Uterus (tissue), 2 donors: ENCODE measurements around the gene CCDC149.

ENCODE experiments used
- POLR2A ChIP-seq, 2 donors: fragments of 450-650 bp; IDR thresholded peaks; one replicate each; pipeline ENCODE4 v1.6.1; 2016; ENCODE audit warnings: antibody characterized with exemption in 2 of 2, mild to moderate bottlenecking in 1 of 2, moderate library complexity in 1 of 2
- TF ChIP-seq, protein P1 (sequence below), 4 experiments: fragments of 200-600 bp in 2 of 4; fragments of 450-650 bp in 2 of 4; sonication (generic) in 2 of 4; IDR thresholded peaks; one replicate each; pipeline ENCODE4 v1.5.1; 2016 to 2019; ENCODE audit warnings: antibody characterized with exemption in 4 of 4, mild to moderate bottlenecking in 2 of 4, moderate library complexity in 1 of 4

DNA sequence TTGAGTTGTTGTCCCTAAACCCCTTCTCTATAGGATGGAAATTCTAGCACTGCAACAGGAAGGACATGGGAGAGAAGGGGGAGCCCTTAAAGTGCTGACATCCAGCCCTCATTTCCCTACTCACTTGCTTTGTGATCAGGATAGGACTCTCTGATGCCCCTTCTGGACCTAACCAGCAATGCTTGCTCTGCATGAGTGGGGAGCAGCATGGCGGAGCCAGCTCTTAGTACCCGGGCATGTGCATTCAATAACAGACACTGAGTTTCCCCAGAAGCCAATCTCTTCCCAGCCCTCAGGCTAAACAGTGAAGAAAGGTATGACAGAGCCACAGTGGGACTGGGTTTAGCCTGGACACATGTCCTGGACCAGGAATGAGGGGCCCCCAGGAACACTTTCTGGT lies 103.5 kb downstream of the CCDC149 start:
- TF ChIP-seq, protein P1, sequence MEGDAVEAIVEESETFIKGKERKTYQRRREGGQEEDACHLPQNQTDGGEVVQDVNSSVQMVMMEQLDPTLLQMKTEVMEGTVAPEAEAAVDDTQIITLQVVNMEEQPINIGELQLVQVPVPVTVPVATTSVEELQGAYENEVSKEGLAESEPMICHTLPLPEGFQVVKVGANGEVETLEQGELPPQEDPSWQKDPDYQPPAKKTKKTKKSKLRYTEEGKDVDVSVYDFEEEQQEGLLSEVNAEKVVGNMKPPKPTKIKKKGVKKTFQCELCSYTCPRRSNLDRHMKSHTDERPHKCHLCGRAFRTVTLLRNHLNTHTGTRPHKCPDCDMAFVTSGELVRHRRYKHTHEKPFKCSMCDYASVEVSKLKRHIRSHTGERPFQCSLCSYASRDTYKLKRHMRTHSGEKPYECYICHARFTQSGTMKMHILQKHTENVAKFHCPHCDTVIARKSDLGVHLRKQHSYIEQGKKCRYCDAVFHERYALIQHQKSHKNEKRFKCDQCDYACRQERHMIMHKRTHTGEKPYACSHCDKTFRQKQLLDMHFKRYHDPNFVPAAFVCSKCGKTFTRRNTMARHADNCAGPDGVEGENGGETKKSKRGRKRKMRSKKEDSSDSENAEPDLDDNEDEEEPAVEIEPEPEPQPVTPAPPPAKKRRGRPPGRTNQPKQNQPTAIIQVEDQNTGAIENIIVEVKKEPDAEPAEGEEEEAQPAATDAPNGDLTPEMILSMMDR (IDR thresholded peaks at IDR 0.05), result no peak
- no peak for TF ChIP-seq POLR2A (IDR thresholded peaks at IDR 0.05)
